Vagina (tissue), 2 donors: ENCODE measurements around the gene PTPRN2. TPM values are rescaled to one million over a fixed set of nuclear protein-coding genes. Genes with fewer than 3 reads are reported as not detected.
A peak's percentile ranks its signal among the peaks of the same experiment; 100 is the strongest.

Source experiments
- DNase-seq, 2 donors: peaks; one replicate each; pipeline ENCODE4 v3.0.0-alpha.2; 2017; ENCODE audit errors: extremely low spot score in 2 of 2
- H3K27ac ChIP-seq: fragments of 200-600 bp; sonication (generic); one replicate; pipeline ENCODE4 v1.5.1; 2019
- H3K27me3 ChIP-seq: fragments of 200-600 bp; sonication (generic); one replicate; pipeline ENCODE4 v1.5.1; 2019
- H3K36me3 ChIP-seq, 2 donors: fragments of 200-600 bp; sonication (generic); one replicate each; pipeline ENCODE4 v1.5.1; 2017 to 2019
- H3K4me1 ChIP-seq: fragments of 200-600 bp; sonication (generic); one replicate; pipeline ENCODE4 v1.5.1; 2019
- H3K4me3 ChIP-seq, 2 donors: fragments of 200-600 bp; sonication (generic); 1 replicate in 1 of 2; 2 replicates in 1 of 2; pipeline ENCODE4 v1.5.1; 2016 to 2019
- H3K9me3 ChIP-seq: fragments of 200-600 bp; sonication (generic); one replicate; pipeline ENCODE4 v1.5.1; 2019
- POLR2A ChIP-seq, 2 donors: fragments of 450-650 bp; IDR thresholded peaks; one replicate each; pipeline ENCODE4 v1.6.1; 2017; ENCODE audit warnings: antibody characterized with exemption in 2 of 2, mild to moderate bottlenecking in 2 of 2, moderate library complexity in 2 of 2
- POLR2AphosphoS5 ChIP-seq, 2 donors: sonication (generic); formaldehyde crosslinking; IDR thresholded peaks; one replicate each; pipeline ENCODE4 v1.9.0; 2017; ENCODE audit warnings: antibody characterized with exemption in 2 of 2, mild to moderate bottlenecking in 2 of 2, low read depth in 1 of 2; ENCODE audit not compliant: insufficient read depth in 1 of 2
- intact Hi-C: fragments of 100-400 bp; cut with DNase I; formaldehyde crosslinking; loops from one replicate; pipeline ENCODE4 v1.15.1; 2023
- total RNA-seq: library from RNA; depleted of rRNA; stranded (reverse); fragments of >200 nt; gene quantifications from one replicate; pipeline ENCODE4 v1.2.3, GENCODE V29; 2016
- TF ChIP-seq, protein P1 (sequence below), 3 experiments: fragments of 450-650 bp in 2 of 3; fragments of 200-600 bp in 1 of 3; sonication (generic) in 1 of 3; IDR thresholded peaks; one replicate each; pipeline ENCODE4 v1.5.1; 2017 to 2019; ENCODE audit warnings: antibody characterized with exemption in 3 of 3, mild to moderate bottlenecking in 2 of 3, moderate library complexity in 2 of 3

The PTPRN2 gene
- total RNA-seq, 1 donor from 2014 or later: 7.4 TPM

DNA sequence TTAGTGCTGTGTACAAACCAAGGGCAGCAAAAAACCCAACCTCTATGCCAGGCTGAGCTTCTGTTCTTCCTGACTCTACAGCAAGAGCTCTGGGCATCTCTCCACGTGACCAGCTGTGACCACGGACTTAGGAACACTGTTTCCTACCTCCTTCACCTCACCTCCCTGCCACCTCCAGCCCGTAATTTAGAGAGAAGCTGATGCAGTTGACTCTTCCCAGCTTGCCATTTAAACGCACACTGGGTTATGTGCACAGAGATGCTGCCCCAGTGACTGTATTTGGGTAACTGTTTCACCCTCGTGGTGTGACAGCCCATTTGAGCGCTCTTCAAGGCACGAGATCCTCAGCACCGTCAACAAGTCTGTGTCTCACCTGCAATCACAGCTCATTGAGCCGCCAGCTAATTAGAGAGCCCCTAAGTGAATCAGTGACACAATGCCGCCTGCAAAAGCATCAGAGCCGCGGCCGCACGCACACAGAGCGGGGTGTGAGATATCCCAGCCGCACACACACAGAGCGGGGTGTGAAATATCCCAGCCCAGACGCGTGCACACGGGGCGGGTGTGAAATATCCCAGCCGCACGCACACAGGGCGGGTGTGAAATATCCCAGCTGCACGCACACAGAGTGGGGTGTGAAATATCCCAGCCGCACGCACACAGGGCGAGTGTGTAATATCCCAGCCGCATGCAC is 319.7 kb downstream of the PTPRN2 start:
- no peak overlapping the region for H3K27ac ChIP-seq
- DNase-seq: no peak
- H3K27me3 ChIP-seq: no peaks in the 10 kb centered on the region
- intact Hi-C loops: no loop called here
- no peaks in the 10 kb centered on the region for H3K4me1 ChIP-seq
- H3K36me3 ChIP-seq: no peaks in the 10 kb centered on the region
- no peaks in the 10 kb centered on the region for H3K9me3 ChIP-seq
- TF ChIP-seq POLR2AphosphoS5 (IDR thresholded peaks at IDR 0.05; ENCODE audit: insufficient read depth in 1 of 2, low read depth in 1 of 2) (no peak), POLR2A (IDR thresholded peaks at IDR 0.05) (no peak)
- TF ChIP-seq, protein P1, sequence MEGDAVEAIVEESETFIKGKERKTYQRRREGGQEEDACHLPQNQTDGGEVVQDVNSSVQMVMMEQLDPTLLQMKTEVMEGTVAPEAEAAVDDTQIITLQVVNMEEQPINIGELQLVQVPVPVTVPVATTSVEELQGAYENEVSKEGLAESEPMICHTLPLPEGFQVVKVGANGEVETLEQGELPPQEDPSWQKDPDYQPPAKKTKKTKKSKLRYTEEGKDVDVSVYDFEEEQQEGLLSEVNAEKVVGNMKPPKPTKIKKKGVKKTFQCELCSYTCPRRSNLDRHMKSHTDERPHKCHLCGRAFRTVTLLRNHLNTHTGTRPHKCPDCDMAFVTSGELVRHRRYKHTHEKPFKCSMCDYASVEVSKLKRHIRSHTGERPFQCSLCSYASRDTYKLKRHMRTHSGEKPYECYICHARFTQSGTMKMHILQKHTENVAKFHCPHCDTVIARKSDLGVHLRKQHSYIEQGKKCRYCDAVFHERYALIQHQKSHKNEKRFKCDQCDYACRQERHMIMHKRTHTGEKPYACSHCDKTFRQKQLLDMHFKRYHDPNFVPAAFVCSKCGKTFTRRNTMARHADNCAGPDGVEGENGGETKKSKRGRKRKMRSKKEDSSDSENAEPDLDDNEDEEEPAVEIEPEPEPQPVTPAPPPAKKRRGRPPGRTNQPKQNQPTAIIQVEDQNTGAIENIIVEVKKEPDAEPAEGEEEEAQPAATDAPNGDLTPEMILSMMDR (IDR thresholded peaks at IDR 0.05): no peak
- H3K4me3 ChIP-seq: no peak overlapping the region

DNA sequence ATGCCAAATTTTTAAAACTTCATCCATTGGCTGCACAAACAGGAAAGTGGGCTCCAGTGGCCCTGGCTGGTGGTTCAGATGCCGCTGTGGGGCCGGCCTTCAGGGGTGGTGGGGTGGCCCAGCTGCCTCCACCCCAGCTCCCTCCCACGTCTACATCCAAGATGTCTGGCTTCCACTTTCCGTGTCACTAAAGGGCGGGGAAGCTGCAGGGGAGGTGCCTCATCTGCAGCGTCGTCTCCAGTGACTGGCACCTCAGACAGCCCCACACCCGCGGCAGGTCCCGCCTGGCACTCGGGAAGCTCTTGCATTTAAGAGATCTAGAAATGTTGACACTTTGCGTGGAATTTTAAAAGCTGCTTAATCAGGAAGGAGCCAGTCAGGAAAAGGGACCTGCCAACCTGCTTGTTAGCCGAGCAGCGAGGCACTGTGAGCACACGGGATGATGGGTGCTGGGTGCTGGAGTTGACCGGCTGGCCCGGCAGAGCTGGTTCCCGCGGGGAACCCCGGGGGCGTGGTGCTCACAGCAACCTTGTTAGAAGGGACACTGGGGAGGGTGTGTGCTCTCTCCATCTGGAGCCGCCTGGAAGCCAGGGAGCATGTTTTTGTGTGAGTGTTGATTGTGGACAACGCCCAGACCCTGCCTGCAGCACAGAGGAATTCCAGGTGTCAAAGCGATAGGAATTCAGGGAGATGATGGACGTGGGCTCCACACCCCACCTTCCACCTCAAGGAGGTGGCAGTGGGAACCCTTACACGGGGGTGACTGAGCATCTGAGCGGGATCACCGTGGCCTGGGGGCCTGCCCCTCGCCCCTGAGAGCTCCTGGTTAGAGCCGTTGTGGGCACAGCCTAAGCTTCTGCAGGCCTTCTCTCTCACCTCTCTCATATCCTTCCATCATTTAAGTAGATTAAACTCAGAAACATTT is 320.5 kb downstream of the PTPRN2 start:
- Histone ChIP-seq H3K36me3 (no peaks in the 10 kb centered on the region), H3K4me1 (no peaks in the 10 kb centered on the region), H3K9me3 (no peaks in the 10 kb centered on the region), H3K27me3 (no peaks in the 10 kb centered on the region), H3K4me3 (no peak overlapping the region), H3K27ac (no peak overlapping the region)
- TF ChIP-seq POLR2AphosphoS5 (IDR thresholded peaks at IDR 0.05; ENCODE audit: insufficient read depth in 1 of 2, low read depth in 1 of 2) (peak in 1 of 2 donors; percentile 35), POLR2A (IDR thresholded peaks at IDR 0.05) (no peak)
- no peak for DNase-seq
- intact Hi-C loops: no loop called here

DNA sequence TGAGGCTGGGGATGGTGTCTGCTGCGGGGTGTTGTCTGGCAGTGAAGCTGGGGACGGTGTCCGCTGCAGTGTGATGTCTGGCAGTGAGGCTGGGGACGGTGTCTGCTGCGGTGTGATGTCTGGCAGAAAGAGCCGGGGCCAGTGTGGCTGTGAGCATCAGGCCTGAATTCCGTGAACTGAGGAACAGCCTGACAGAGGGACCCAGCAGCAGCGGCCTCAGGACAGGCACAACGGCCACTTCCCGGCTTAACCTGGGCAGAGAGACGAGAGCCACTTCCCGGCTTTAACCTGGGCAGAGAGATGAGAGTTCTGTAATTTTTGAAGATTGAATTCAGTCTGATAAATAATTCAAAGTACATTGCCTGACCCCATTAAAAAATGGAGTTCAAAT is 321.2 kb downstream of the PTPRN2 start:
- Histone ChIP-seq H3K4me3 (no peak overlapping the region), H3K4me1 (no peaks in the 10 kb centered on the region), H3K27me3 (no peaks in the 10 kb centered on the region), H3K36me3 (no peaks in the 10 kb centered on the region), H3K9me3 (no peaks in the 10 kb centered on the region), H3K27ac (no peak overlapping the region)
- intact Hi-C loops: no loop called here
- no peak for TF ChIP-seq POLR2AphosphoS5 (IDR thresholded peaks at IDR 0.05; ENCODE audit: insufficient read depth in 1 of 2, low read depth in 1 of 2)
- TF ChIP-seq, protein P1 (IDR thresholded peaks at IDR 0.05): no peak
- no peak for TF ChIP-seq POLR2A (IDR thresholded peaks at IDR 0.05)
- DNase-seq: no peak

DNA sequence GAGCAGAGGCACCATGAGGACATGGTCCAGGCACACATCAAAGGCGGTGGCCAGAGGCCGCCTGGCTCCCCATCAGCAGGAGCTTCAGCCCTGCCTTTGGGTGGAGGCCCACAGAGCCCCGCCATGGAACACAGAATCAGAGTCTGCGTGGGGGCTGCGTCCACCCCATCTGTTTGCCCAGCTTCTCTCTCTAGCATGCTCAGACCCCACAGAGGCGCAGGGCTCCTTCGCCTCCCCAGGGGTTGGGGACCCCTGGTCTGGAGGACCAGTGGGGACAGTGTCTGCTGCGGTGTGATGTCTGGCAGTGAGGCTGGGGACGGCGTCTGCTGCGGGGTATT is 321.9 kb downstream of the PTPRN2 start:
- DNase-seq: no peak
- H3K4me3 ChIP-seq: no peak overlapping the region

More for the DNA sequence above, 321.9 kb downstream of the PTPRN2 start:
- intact Hi-C loops: no loop called here
- Histone ChIP-seq H3K36me3 (no peaks in the 10 kb centered on the region), H3K27me3 (no peaks in the 10 kb centered on the region), H3K27ac (no peak overlapping the region), H3K4me1 (no peaks in the 10 kb centered on the region), H3K9me3 (no peaks in the 10 kb centered on the region)
- TF ChIP-seq POLR2AphosphoS5 (IDR thresholded peaks at IDR 0.05; ENCODE audit: insufficient read depth in 1 of 2, low read depth in 1 of 2) (no peak), POLR2A (IDR thresholded peaks at IDR 0.05) (no peak)
- TF ChIP-seq, protein P1 (IDR thresholded peaks at IDR 0.05): no peak
